Lower leg skin (tissue), 3 donors: ENCODE measurements around the gene POU4F1.

Experiments
- CTCF ChIP-seq, 3 donors: fragments of 450-650 bp; IDR thresholded peaks; one replicate each; pipeline ENCODE4 v1.5.1; 2016; ENCODE audit warnings: antibody characterized with exemption in 3 of 3, mild to moderate bottlenecking in 3 of 3, moderate library complexity in 2 of 3
- POLR2A ChIP-seq, 2 donors: fragments of 450-650 bp; IDR thresholded peaks; one replicate each; pipeline ENCODE4 v1.6.1; 2016 to 2017; ENCODE audit warnings: antibody characterized with exemption in 2 of 2, mild to moderate bottlenecking in 1 of 2, moderate library complexity in 1 of 2

GRCh38 chr13:78609464-78610205, 6.3 kb upstream of the POU4F1 start:
- no peak for TF ChIP-seq CTCF (IDR thresholded peaks at IDR 0.05)
- no peak for TF ChIP-seq POLR2A (IDR thresholded peaks at IDR 0.05)
